Endodermal cell (in vitro differentiated cells): ENCODE measurements around the gene CHTF8. TPM values are rescaled to one million over a fixed set of nuclear protein-coding genes. Genes with fewer than 3 reads are reported as not detected.
"Not testable (repeated sequence)": the region's sequence is repeated elsewhere in the genome, so short reads cannot be mapped to it uniquely, and the experiment has no call there.

Source experiments
- DNase-seq: peaks from one replicate; pipeline ENCODE4 v3.0.0-alpha.2; 2017
- H3K27ac ChIP-seq: 2 replicates; pipeline ENCODE4 v1.5.1; 2013; ENCODE audit warnings: mild to moderate bottlenecking, low read depth, low read length, moderate library complexity
- H3K27me3 ChIP-seq: 2 replicates; pipeline ENCODE4 v1.6.1; 2013; ENCODE audit warnings: mild to moderate bottlenecking, low read length, moderate library complexity; ENCODE audit not compliant: insufficient read depth, control insufficient read depth, poor library complexity, severe bottlenecking
- H3K36me3 ChIP-seq: 2 replicates; pipeline ENCODE4 v1.7.0; 2013; ENCODE audit warnings: mild to moderate bottlenecking, low read length, moderate library complexity; ENCODE audit not compliant: control insufficient read depth, insufficient read depth
- H3K4me1 ChIP-seq: one replicate; pipeline ENCODE4 v1.7.0; 2013; ENCODE audit warnings: low read length; ENCODE audit not compliant: control insufficient read depth, insufficient read depth
- H3K4me3 ChIP-seq: 2 replicates; pipeline ENCODE4 v1.5.1; 2013; ENCODE audit warnings: mild to moderate bottlenecking, low read length, moderate library complexity
- H3K9ac ChIP-seq: 2 replicates; pipeline ENCODE4 v1.6.1; 2013; ENCODE audit warnings: mild to moderate bottlenecking, low read length, moderate library complexity; ENCODE audit not compliant: poor library complexity, severe bottlenecking; ENCODE audit errors: extremely low read depth
- H3K9me3 ChIP-seq: 2 replicates; pipeline ENCODE4 v1.6.1; 2013; ENCODE audit warnings: mild to moderate bottlenecking, low read length, moderate library complexity; ENCODE audit not compliant: control insufficient read depth
- H3K27ac Mint-ChIP-seq: 2 replicates; pipeline ENCODE4 v1.8.0; 2020; ENCODE audit warnings: mixed read lengths
- H3K27me3 Mint-ChIP-seq: 2 replicates; pipeline ENCODE4 v1.8.0; 2021; ENCODE audit warnings: mild to moderate bottlenecking, mixed read lengths; ENCODE audit not compliant: insufficient read depth
- H3K36me3 Mint-ChIP-seq: 2 replicates; pipeline ENCODE4 v1.8.0; 2020; ENCODE audit warnings: low read depth, mixed read lengths
- H3K4me1 Mint-ChIP-seq: 2 replicates; pipeline ENCODE4 v1.8.0; 2020; ENCODE audit warnings: mixed read lengths
- H3K4me3 Mint-ChIP-seq: 2 replicates; pipeline ENCODE4 v1.8.0; 2020; ENCODE audit warnings: mild to moderate bottlenecking, moderate library complexity, mixed read lengths
- H3K9me3 Mint-ChIP-seq: 2 replicates; pipeline ENCODE4 v1.8.0; 2020; ENCODE audit warnings: mild to moderate bottlenecking, mixed read lengths
- WGBS, 2 experiments: methylation state at CpG; one replicate each; pipeline versions ENCODE4 v1.1.5 to v1.1.7; 2013; ENCODE audit warnings: missing lambda C conversion rate in 2 of 2, mixed read lengths in 1 of 2; ENCODE audit not compliant: insufficient coverage in 1 of 2, insufficient read length in 1 of 2; 5-methylcytosine and 5-hydroxymethylcytosine counted together
- total RNA-seq, 2 donors: library from RNA; stranded (reverse); fragmentation: NEBNext Ultra II Directional in 1 of 2; extraction: Animal tissue kit (Norgen Biotek cat#: 25700) in 1 of 2; gene quantifications; 2 replicates in 1 of 2; 3 replicates in 1 of 2; pipeline ENCODE4 v1.2.1, GENCODE V29; 2021
- TF ChIP-seq, protein P1 (sequence below): fragments of 200-600 bp; sonication (generic); conservative IDR thresholded peaks from 2 replicates; pipeline ENCODE4 v1.5.0; 2021; ENCODE audit warnings: antibody characterized with exemption, mild to moderate bottlenecking

The CHTF8 gene
- total RNA-seq, 2 donors from 2014 or later: 105 to 142 TPM

DNA sequence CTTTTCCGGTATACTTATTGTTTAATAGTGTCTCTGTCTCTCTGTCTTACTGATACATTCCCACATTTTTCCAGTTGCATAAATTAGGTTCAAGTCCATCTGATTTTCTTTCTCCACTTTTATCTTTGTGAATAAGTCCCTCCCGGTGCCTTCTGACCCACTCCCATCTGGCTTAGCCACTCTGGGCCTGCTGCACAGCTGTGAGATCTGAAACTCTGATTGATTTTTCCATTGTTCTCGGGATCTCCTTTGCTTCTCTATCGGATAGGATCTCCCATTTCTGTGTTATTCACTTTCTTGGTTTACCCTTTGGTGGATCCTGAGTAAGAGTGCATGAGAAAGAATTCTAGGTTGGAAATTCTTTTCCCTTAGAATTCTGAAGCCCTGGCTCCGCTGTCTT lies 8.6 kb upstream of the CHTF8 start:
- TF ChIP-seq, protein P1, sequence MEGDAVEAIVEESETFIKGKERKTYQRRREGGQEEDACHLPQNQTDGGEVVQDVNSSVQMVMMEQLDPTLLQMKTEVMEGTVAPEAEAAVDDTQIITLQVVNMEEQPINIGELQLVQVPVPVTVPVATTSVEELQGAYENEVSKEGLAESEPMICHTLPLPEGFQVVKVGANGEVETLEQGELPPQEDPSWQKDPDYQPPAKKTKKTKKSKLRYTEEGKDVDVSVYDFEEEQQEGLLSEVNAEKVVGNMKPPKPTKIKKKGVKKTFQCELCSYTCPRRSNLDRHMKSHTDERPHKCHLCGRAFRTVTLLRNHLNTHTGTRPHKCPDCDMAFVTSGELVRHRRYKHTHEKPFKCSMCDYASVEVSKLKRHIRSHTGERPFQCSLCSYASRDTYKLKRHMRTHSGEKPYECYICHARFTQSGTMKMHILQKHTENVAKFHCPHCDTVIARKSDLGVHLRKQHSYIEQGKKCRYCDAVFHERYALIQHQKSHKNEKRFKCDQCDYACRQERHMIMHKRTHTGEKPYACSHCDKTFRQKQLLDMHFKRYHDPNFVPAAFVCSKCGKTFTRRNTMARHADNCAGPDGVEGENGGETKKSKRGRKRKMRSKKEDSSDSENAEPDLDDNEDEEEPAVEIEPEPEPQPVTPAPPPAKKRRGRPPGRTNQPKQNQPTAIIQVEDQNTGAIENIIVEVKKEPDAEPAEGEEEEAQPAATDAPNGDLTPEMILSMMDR: no peak
- Mint-ChIP-seq H3K27ac (no peak overlapping the region), H3K27me3 (no peaks in the 10 kb centered on the region), H3K4me3 (no peak overlapping the region), H3K9me3 (no peaks in the 10 kb centered on the region), H3K36me3 (peaks cover 74% of the 10 kb centered on the region), H3K4me1 (no peaks in the 10 kb centered on the region)
- H3K9ac ChIP-seq: no peak overlapping the region
- no peaks in the 10 kb centered on the region for H3K27me3 ChIP-seq
- H3K4me3 ChIP-seq: no peak overlapping the region
- H3K36me3 ChIP-seq: peaks cover 89% of the 10 kb centered on the region
- no peaks in the 10 kb centered on the region for H3K9me3 ChIP-seq
- H3K27ac ChIP-seq: no peak overlapping the region
- H3K4me1 ChIP-seq: no peaks in the 10 kb centered on the region
- DNase-seq: no peak
- 94 to 97% methylated on average over 3 to 5 of the region's 5 CpGs for WGBS, 2 experiments

DNA sequence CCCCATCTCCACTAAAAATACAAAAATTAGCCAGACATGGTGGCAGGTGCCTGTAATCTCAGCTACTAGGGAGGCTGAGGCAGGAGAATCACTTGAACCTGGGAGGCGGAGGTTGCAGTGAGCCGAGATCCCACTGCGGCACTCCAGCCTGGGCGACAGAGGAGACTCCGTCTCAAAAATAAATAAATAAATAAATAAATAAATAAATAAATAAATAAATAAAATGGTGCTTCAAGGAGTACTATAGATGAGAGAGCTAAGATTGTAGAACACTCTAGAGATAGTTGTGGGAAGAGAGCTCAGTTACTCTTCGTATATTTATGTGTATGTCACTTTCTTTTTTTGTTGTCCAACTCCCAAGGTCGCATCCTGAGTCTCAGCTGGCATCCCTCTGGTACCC lies 7.1 kb upstream of the CHTF8 start:
- not testable (repeated sequence) for H3K4me1 ChIP-seq, DNase-seq, H3K27ac ChIP-seq, H3K9me3 ChIP-seq, H3K27me3 Mint-ChIP-seq, H3K4me3 ChIP-seq, H3K27me3 ChIP-seq, H3K4me3 Mint-ChIP-seq, H3K9ac ChIP-seq, H3K9me3 Mint-ChIP-seq, H3K4me1 Mint-ChIP-seq, H3K27ac Mint-ChIP-seq
- H3K36me3 Mint-ChIP-seq: peaks cover 68% of the 10 kb centered on the region
- H3K36me3 ChIP-seq: peaks cover 83% of the 10 kb centered on the region
- WGBS, 2 experiments: 96 to 100% methylated on average over 1 to 3 of the region's 7 CpGs

DNA sequence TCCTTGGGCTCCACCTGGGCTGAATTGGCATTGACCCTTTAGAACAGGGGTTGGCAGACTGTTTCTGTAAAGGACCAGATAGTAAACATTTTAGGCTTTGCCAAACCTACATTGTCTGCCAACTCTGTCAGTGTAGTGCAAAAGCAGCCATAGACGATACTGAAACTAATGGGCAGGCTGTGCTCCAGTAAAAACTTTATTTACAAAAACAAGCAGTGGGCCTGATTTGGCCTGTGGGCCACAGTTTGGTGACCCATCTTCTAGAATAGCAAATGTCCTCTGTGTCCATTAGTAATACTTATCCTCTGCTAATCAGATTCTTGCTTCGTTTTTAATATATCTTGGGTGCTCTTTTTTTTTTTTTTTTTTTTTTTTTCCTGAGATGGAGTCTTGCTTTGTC lies 6.2 kb upstream of the CHTF8 start:
- Histone ChIP-seq H3K4me3 (no peak overlapping the region), H3K36me3 (peaks cover 77% of the 10 kb centered on the region), H3K9me3 (no peaks in the 10 kb centered on the region), H3K27me3 (no peaks in the 10 kb centered on the region), H3K27ac (no peak overlapping the region), H3K4me1 (no peaks in the 10 kb centered on the region), H3K9ac (no peak overlapping the region)
- TF ChIP-seq, protein P1: no peak
- no peak overlapping the region for H3K4me3 Mint-ChIP-seq
- no peak for DNase-seq
- no peaks in the 10 kb centered on the region for H3K27me3 Mint-ChIP-seq
- H3K27ac Mint-ChIP-seq: no peak overlapping the region
- WGBS, 2 experiments: 94 to 98% methylated on average over 1 to 2 of the region's 2 CpGs
- H3K36me3 Mint-ChIP-seq: peaks cover 62% of the 10 kb centered on the region
- no peaks in the 10 kb centered on the region for H3K9me3 Mint-ChIP-seq
- H3K4me1 Mint-ChIP-seq: peaks cover 7% of the 10 kb centered on the region

DNA sequence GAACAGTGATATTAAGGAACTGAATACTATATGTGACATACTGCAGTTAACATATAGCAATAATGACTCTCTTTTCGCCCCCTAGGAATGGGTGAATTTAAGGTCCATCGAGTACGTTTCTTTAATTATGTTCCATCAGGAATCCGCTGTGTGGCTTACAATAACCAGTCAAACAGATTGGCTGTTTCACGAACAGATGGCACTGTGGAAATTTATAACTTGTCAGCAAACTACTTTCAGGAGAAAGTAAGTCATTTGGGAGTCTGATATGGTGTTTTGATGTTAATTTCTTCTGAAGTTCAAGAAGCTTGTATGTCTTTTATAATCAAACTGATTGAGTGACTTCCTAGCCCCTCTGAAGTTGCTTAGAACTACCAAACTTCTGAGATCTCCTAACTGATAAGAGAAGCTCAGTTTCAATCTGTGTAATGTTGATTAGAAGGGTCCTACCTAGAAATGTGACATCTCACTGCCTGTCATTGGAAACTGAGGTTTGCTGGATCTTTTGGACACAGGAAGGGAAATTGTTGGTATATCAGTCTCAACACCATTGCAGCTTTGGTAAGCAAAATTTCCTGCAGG lies 1.1 kb upstream of the CHTF8 start:
- no peaks in the 10 kb centered on the region for H3K4me1 ChIP-seq
- no peaks in the 10 kb centered on the region for H3K9me3 Mint-ChIP-seq
- TF ChIP-seq, protein P1: no peak
- H3K4me3 ChIP-seq: peak overlapping the region; percentile 85
- DNase-seq: no peak
- H3K27me3 Mint-ChIP-seq: no peaks in the 10 kb centered on the region
- peaks cover 39% of the 10 kb centered on the region for H3K36me3 ChIP-seq
- peak overlapping the region; percentile 50 for H3K9ac ChIP-seq
- peaks cover 28% of the 10 kb centered on the region for H3K4me1 Mint-ChIP-seq
- no peak overlapping the region for H3K27ac ChIP-seq
- H3K36me3 Mint-ChIP-seq: peaks cover 32% of the 10 kb centered on the region
- peak overlapping the region; percentile 97 for H3K4me3 Mint-ChIP-seq
- WGBS, 2 experiments: 52 to 63% methylated on average over 5 of the region's 5 CpGs
- H3K27me3 ChIP-seq: no peaks in the 10 kb centered on the region
- H3K9me3 ChIP-seq: no peaks in the 10 kb centered on the region
- no peak overlapping the region for H3K27ac Mint-ChIP-seq
